WTC11 (cell line): ENCODE measurements around the gene SNX7.

Source experiments
- CBFB ChIP-seq: sonication (generic); formaldehyde crosslinking; IDR thresholded peaks from 2 replicates; pipeline ENCODE4 v1.8.1; 2022; ENCODE audit warnings: mild to moderate bottlenecking, low read depth, missing genetic modification reagents
- CREM ChIP-seq: sonication (generic); formaldehyde crosslinking; IDR thresholded peaks from 2 replicates; pipeline ENCODE4 v1.8.1; 2022; ENCODE audit warnings: mild to moderate bottlenecking, missing genetic modification reagents, moderate library complexity
- KAT7 ChIP-seq: sonication (generic); formaldehyde crosslinking; IDR thresholded peaks from 2 replicates; pipeline ENCODE4 v1.8.1; 2023; ENCODE audit warnings: missing genetic modification reagents, mild to moderate bottlenecking, borderline replicate concordance
- ZNF416 ChIP-seq: fragments of 250-450 bp; sonication (Bioruptor Pico); IDR thresholded peaks from 2 replicates; pipeline ENCODE4 v1.9.0; 2021; ENCODE audit warnings: mild to moderate bottlenecking, inconsistent platforms
- TF ChIP-seq, protein P1 (sequence below): fragments of 200-600 bp; IDR thresholded peaks from 2 replicates; pipeline ENCODE4 v1.8.0; 2022; ENCODE audit warnings: antibody characterized with exemption

DNA sequence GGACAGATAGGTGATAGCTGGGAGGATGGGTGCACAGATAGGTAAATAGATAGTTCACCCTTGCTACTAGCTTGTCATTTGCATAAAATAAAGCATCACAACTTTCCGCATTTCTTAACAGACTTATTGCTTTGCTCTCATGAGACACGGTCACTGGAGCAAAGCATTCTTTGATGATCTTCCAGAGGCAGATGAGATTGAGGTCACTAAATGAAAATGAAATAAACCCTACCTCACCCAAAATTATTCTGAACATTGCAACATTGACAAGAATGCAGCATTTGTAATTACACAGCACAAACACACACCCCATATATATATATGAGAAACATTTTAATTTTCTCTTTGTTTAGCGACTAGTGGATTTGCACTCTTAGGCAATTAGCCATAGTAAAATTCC lies 107.6 kb downstream of the SNX7 start:
- TF ChIP-seq KAT7 (no peak), CBFB (no peak), ZNF416 (no peak), CREM (CRISPR knock-in tag) (no peak)
- TF ChIP-seq, protein P1, sequence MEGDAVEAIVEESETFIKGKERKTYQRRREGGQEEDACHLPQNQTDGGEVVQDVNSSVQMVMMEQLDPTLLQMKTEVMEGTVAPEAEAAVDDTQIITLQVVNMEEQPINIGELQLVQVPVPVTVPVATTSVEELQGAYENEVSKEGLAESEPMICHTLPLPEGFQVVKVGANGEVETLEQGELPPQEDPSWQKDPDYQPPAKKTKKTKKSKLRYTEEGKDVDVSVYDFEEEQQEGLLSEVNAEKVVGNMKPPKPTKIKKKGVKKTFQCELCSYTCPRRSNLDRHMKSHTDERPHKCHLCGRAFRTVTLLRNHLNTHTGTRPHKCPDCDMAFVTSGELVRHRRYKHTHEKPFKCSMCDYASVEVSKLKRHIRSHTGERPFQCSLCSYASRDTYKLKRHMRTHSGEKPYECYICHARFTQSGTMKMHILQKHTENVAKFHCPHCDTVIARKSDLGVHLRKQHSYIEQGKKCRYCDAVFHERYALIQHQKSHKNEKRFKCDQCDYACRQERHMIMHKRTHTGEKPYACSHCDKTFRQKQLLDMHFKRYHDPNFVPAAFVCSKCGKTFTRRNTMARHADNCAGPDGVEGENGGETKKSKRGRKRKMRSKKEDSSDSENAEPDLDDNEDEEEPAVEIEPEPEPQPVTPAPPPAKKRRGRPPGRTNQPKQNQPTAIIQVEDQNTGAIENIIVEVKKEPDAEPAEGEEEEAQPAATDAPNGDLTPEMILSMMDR = no peak
